Anterior cingulate cortex (tissue), 58 donors: Measurements from ENCODE around the gene COMMD4.
A peak's percentile ranks its signal among the peaks of the same experiment; 100 is the strongest.

Experiments
- DNase-seq, 58 donors: peaks; one replicate each; lab custom pipeline; 2025; lab: John Stamatoyannopoulos, UW

The COMMD4 gene

DNA sequence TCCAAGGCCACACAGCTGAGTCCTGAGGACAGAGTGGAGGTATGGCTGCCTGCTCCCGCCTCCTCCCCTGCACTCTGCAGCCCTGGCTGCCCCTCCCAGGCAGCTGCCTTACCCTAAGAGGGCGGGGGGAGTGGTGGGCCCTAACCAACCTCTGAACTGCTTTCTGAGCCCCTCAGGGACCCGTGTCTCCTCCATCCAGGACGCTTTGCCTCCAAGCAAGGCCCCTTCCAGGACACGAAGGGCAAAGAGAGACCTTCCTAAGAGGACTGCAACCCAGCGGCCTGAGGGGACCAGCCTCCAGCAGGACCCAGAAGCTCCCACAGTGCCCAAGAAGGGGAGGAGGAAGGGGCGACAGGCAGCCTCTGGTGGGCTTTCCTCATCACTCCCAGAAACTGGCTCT lies 18.6 kb downstream of the COMMD4 start:
- DNase-seq: no peak

DNA sequence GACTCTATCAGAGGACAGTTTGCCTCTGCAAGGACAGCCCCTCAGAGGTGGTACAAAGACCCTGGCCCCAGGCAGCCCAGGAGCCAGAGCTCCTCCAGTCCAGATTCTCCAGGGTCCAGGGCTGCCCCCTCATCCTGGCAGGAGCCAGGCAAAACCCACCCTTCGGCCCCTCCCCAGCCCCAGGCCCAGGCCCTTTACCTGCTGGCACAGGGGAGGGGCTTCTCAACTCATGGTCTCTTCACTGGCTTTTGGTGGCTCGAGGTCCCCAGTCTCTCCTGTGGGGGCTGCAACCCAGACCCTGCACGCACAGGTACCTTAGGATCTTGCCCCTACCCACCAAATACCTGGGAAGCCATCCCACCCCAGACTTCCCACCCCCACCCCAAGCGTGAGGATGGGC lies 19.5 kb downstream of the COMMD4 start:
- no peak for DNase-seq

DNA sequence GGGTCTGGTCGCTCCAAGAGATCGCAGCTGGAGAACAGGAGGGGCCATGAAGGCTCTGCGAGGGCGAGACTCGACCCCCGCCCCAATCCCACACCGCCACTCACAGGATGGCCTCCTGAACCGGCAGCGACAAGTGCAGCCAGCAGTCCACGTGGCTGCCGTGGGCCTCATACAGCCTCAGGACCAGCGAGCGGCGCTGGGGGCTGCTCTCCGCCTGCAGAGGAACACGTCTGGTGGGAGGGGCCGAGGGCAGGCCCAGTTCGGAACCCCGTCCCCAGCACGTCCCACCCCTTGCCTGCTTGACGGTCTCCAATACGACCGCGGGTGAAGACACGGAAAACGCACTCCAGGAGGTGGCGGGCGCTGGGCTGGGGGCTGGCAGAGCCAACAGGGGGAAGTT lies 20.1 kb downstream of the COMMD4 start:
- DNase-seq: no peak

DNA sequence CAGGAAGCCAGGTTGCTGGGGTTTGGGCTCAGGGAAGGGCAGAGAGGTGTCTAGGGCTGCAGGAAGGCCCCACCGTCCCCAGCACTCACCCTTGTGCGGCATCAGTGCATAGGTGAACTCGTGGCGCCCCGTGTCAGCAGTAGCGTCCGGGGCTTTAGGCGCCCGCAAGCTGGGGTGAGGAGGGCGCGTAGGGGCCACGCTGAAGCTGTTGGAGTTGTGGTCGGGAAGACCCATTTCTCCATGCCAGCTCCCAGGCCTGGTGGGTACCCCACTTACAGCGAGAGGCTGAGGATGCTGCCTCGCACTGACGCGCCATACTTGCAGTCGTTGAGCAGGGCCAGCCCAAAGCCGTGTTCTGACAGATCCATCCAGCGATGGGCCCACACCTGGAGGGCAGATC lies 20.7 kb downstream of the COMMD4 start:
- DNase-seq: no peak

DNA sequence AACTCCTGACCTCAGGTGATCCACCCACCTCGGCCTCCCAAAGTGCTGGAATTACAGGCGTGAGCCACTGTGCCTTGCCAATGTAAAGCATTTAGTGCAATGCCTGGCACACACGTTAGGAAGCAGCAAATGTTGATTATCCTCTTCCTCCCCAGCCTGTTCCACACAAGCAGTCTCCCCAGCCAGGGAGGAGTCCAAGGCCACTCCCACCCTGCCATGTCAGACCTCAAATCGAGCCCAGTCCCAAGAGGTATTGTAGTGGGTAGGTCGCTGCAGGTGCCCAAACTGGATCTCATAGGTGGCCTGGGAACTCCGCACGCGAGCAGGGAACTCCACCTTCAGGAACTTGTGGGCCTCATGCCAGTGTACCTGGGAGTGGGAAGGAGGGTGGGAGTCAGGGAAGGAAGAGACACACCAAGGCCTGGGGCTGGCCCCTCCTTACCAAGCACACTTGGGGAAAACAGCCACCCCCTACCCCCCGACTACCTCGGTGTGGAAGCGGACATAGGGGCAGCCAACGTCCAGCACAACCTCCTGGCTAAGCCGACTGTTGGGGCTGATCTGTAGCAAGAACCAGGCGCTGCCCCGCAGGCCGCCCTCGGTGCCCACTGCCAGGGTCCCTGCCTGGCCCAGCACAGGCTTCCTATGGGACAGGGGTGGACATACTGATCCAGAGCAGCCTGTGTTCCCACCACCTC lies 22.3 kb downstream of the COMMD4 start:
- no peak for DNase-seq

DNA sequence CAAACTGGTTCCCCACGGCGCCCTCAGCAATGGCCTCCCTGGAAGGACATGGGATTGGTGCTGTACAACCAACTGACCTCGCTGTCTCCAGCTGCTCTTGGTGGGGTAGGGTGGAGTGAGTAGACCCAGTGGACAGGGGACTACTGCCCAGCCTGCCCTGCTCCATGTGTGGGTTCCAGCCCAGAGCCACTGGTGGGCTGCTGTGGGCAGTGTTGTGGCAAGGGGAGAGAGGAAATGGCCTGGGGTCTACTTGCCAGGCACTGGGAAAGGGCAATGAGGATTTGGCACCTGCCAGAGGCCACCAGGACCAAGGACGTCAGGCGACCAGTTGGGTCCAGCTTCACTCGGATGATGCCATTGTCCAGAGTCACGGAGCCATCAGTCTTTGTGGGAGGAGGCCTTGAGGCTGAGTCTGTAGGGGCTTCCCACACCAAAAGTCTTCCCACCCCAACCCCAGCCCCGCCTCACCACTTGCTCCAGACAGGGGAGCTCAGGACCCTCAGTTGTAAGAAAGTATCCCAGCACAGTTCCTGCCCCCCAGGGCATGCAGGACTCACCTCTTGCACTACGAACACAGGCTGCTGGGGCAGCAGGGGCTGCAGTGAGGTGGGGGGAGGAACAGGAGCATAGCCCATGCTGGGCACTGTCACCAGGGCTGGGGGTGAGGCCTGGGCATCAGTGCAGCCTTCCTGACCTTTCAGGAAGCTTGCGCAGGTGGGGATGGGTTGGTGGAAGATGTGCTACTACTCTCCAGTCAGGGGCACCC lies 23.1 kb downstream of the COMMD4 start:
- DNase-seq: no peak

DNA sequence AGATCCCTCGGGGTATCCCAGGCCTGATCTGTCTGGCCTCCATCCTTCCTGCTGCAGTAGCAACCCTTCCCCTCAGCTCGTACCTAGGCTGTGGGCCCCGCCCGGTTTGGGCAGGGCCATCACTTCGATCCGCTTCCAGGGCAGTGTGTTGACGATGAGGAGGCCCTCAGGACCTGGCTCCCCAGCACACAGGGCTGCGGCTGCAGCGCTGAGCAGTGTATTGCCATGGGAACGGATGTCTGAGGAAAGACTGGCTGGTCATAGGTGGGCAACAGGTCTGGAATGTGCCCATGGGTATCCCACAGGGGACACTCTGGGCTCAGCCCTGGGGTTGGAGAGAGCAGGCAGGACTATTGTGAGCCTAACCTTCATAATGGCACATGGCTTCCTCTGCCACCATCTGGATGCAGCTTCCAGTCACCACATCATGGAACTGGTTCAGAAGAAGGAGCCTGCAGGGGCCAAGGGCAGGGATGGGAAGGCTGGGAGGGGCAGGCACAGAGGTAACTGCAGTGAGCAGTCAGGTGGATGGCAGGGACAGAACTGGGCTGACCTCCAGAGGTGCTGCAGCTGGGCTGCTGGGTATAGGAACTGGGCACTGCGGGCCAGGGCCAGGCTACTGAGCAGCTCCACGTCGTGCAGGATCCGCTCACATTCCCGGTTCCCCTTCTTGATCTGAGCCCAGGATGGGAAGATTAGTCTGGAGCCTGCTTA lies 23.8 kb downstream of the COMMD4 start:
- no peak for DNase-seq

DNA sequence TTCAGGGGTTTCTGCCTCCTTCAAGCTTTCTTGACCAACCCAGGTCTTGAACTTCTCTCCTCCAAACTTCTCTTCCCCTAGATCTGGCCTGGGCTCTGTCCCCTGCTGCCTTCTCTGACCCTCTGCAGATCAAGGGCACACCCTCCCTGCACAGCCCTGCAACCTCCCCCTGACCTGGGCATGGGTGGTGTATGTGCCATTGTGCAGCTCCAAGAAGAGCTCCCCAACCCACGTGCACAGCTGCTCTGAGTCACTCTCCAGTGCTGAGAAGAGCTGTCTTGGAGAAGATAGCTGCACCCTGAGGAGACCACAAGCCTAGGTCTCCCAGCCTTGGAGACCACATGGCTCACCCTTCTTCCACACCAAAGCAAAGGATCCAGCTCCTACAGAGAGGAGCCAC lies 24.5 kb downstream of the COMMD4 start:
- DNase-seq: no peak

DNA sequence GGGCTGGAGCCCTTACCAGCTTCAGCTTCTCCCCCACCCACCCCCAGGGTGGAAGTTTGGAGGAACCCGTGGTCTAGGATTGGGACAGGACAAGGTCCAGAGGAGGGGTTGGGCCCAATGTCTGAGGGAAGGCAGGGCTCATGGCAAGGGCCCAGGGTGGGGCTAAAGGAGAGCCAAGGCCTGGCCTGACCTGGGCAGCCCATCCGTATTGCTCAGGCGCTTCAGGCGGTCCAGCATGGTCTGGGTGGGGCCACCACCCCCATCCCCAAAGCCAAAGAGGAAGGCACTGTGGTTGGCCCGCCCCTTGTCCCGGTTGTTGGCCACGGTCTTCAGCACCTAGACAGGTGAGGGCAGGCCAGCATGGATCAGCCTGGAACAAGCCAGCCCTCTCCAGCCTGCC lies 25.0 kb downstream of the COMMD4 start:
- no peak for DNase-seq

DNA sequence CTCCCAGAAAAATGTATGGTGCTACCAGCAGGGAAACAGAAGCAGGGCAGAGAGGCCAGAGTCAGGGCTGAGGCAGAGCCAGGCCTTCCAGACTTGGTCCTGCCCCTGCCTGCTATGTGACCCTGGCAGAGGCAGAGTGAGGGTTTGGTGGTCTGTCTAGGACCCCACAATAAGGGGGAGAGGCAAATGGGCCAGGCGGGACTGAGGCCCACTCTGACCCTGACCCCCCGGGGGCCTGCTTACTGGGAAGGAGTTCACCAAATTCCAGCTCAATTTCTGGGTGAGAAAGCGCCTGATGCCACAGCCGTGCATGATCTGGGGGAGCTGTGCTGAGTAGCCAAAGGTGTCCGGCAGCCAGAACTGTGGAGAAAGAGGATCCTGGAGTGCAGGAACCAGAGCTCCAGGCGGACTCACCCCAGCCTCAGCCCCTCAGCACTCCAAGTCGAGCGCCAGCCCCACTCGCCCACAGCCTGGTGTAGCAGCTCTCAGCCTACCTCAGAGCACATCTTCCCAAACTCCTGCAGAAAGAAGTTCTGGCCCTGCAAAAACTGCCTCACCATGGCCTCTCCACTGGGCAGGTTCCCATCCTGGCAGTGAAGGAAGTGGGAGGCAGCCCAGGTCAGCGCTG lies 25.6 kb downstream of the COMMD4 start:
- DNase-seq: no peak

DNA sequence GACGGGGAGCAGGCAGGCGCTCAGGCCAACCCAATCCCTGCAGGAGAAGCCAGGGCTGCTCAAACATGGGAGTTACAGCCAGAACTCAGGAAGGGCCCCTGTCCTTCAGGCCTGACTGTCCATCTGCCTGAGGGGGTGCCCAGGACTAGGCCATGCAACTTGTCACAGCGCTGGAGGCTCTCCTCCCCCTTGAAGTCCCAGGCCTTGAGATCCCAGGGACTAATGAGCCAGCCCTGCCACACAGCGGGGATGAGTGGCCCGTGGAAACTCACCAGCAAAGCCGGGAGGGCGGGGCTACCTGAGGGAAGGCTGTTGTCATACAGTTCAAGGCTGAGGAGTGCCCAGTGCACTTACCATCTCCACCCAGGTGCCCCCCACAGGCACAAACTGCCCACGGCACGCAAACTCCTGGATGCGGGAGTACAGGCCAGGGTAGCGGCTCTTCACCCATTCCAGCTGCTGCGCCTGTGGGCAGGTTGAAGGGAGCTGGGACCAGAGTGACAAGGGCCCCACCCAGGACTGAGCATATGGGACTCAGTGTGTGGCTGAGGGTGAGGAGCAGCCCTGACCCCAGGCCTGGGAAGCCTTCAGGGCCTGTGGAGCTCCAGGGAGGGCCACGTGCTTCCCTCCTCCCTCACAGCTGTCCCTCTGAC lies 26.3 kb downstream of the COMMD4 start:
- no peak for DNase-seq

DNA sequence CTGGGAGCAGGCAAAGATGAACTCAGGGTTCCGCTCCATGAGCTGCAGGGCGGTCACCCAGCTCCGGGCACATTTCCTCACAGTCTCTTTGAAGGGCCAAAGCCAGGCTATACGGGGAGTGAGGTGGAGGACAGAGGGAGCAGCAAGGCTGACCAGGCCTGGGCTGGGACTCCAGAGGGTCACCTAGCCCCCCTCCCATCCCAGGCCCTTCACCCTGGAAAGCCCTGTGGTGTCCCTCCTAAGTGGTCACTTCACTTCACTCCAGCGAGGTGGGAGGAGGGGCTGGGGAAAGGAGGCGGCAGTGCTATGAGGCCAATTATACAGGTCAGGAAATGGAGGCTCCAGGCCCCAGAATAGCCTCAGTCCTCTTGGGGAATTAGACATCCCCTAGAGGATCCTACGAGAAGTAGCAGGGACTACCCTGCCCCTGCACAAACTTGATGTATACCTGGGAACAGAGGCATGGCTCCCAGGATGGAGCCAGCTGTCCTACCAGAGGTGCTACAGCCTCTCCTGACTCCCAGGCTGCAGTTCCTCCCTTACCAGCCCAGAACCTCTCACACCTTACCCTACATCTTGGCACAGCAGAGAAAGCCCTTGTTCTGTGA lies 26.9 kb downstream of the COMMD4 start:
- no peak for DNase-seq

DNA sequence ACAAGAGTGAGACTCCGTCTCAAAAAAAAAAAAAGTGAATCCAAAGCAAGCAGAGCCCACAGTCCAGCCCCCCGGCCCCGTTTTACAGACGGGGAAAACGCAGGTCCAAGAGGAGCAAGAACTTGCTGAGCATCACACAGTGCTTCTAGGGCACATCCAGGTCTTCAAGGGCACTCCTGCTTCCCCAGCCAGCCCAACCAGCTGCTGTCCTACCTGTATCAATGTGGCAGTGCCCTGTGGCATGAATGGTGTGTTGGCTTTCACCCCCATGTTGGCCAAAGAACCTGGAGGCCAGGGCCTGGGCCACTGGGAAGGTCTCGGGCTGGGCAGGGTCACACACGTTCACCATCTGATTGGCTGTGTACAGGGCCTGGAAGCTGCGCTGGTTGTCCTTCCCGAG lies 27.9 kb downstream of the COMMD4 start:
- no peak for DNase-seq

DNA sequence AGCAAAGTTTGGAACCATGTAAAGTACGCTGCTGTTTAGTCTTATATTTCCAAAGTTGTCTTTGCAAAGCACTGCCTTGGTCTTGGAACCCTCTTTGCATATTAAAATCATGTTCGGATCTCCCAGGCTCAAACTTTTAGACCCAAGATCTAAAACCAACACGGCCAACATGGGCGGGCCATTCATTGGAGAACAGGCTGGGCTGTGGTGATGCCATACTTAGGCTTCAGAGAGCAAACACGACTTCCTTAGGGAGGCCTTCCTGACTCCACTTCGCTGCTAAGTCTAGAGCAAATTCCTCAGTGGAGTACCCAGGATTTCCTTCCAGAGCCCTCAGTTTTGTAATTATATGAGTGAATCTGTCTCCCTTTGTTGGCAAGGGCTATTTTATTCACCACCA lies 29.0 kb downstream of the COMMD4 start:
- no peak for DNase-seq

DNA sequence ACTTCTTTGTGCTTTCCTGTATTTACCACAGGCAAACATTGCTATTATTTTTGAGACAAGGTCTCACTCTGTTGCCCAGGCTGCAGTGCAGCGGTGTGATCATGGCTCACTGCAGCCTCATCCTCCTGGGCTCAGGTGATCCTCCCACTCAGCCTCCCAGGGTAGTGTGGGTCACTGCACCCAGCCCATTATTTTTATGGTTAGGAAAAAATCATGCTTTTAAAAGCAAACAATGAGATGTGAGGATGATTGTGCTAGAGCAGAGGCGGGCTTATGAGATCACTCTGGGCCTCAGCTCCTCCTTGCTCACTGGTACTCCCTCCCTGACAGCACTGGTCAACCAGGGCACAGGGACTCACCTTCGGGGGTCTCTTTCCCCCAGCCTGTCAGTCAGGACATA lies 30.3 kb downstream of the COMMD4 start:
- no peak for DNase-seq

DNA sequence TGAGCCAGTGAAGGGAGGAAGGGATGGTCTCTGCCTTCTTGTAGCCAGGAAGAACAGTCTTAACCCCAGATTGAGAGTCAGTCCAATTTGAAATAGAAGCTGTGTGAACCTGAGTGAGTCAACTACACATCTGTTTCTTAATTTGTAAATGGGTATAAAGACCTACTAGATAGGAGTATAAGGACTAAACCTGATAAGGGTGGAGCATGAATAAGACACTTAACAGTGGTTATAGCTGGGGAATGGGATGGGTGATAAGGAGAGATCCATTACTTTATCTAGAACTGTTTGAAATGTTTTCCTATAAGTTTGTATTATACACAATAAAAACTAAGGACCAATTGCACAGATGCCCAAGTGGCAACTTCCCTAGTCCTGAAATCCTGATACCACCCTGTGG lies 31.1 kb downstream of the COMMD4 start:
- no peak for DNase-seq

DNA sequence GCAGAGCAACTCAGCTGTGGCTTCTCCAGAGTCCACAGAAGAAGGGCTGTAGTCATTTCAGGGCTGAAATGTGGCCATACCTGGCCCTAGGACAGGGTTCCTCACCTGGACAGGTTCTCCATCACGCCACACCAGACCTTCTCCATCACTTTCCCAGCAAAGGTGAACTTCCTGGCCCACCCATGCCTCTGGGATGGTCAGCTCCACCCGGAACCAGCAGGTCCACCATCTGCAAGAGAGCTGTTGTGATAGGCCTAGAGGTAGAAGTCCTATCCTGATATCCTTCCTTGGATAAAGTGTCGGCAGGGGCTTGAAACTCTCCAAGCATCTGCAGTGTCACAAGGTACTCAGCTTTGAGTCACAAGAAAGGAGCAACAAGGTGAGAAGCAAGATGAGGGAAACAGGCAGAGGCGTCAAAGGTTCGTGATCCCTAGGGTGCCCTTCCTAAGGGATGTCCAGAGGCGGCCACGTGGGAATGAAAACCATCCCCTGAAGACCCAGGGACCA lies 31.6 kb downstream of the COMMD4 start:
- DNase-seq: no peak

DNA sequence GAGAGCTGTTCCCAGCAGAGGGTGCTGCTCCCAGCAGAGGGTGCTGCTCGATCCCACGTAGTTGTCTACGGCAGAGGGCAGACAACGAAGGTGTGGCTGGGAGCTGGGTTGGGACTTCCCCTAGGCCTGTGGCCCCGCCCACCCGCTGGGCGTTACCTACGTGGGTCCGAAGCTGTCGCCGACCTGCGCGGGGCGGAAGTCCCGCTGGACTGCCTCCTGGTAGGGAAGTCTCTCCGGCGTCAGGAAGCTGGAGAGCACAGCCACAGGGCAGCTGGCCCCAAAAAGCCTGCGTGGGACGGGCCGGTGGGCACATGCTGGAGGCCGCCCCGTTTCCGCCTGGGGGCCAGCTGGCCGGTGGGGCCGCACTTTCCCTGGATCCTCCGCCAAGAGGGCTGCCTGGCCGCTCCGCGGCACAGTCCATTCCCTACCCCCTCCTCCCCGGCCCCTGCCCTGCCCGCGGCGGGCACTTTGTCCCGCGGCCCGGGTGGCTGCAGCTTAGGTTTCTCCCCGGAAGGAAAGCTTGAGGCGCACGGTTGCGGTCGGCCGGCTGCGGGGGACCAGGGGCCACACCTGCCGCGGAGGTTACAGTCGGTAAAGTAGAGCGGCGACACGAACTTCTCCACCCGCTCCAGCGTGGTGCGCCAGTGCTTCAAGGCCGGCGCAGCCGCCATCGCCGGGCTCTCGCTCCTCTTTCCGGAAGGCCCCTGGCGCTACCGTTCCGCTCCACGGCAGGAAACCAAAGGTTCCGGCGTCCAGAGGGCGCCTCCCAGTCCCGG lies 32.2 kb downstream of the COMMD4 start, which contains the start of gene MAN2C1:
Gene MAN2C1, minus strand, starts transcription at position 695 of the 776 bp plus-strand sequence. Its CDS starts 24 bp downstream, at position 671.
- DNase-seq: peak; percentile 31 to 94 (median 83)

DNA sequence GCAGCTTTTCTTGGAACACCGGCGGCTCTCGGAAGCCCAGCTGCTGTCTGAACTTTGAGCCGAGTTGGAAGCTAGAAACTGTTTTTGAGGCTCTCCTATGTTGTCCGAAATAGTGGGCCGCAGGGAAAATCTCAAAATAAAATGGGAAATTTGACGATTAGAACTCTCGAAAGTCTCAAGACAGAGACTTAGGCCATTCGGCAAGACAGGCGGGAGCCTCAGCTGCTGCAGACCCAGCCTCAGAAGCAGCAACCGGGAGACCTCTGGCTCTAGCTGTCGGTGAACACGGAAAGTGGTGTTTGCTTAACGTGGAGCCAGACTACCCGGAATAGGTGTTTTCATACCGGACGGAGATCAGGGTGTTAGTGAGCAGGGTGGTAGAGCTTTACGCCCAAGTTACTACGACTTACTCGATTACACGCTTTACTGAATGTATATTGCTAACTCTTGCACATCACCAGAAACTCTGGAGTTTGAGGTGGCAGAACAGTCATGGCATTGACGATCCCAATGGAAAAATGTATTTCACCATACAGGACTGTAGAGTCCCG lies 32.9 kb downstream of the COMMD4 start:
- no peak for DNase-seq
